ENCODE data around the gene TLE5. TPM values are rescaled to one million over a fixed set of nuclear protein-coding genes. Genes with fewer than 3 reads are reported as not detected.

Gene TLE5
- total and polyA plus RNA-seq, 4 experiments from 2014 or later: 572 to 943 (median 888) TPM

GRCh38 chr19:3056417-3057088, 5.7 kb downstream of the TLE5 start:
- Histone ChIP-seq H3K36me3 (ENCODE audit: insufficient read depth, low read length) (peaks cover 58% of the 10 kb centered on the region), H3K4me3 (ENCODE audit: low read length in 2 of 2) (no peak overlapping the region)
- CTCF ChIA-PET (ENCODE audit: partially characterized antibody): no interaction called here

GRCh38 chr19:3055741-3056416, 6.4 kb downstream of the TLE5 start:
- intact Hi-C loops (cut with micrococcal nuclease): no loop called here
- no peak overlapping the region for H3K4me3 Mint-ChIP-seq
- peaks cover 21 to 53% (median 37%) of the 10 kb centered on the region in 4 donors for H3K4me1 Mint-ChIP-seq
- Histone ChIP-seq H3K27ac (ENCODE audit: low read depth, low read length) (no peak overlapping the region), H3K4me1 (ENCODE audit: insufficient read depth, low read length) (peaks cover 60% of the 10 kb centered on the region), H3K4me3 (ENCODE audit: low read length in 2 of 2) (no peak overlapping the region), H3K9me3 (ENCODE audit: control insufficient read depth in 1 of 2, low read length in 2 of 2) (no peaks in the 10 kb centered on the region), H3K36me3 (ENCODE audit: insufficient read depth, low read length) (peaks cover 58% of the 10 kb centered on the region), H3K27me3 (ENCODE audit: insufficient read depth, low read length) (no peaks in the 10 kb centered on the region)
- peaks cover 43 to 55% of the 10 kb centered on the region in 2 donors for H3K36me3 Mint-ChIP-seq
- POLR2A ChIA-PET (ENCODE audit: partially characterized antibody): interaction anchor here (0.6 to 16.1 kb wide), 2 partner anchors 15 to 28 kb away, joined by 3 to 555 read pairs; no protein-coding TSS in a partner anchor
- peak overlapping the region in 1 of 7 donors; percentile 53 for H3K27ac Mint-ChIP-seq
- DNase-seq: no peak
- no peaks in the 10 kb centered on the region for H3K27me3 Mint-ChIP-seq
- H3K9me3 Mint-ChIP-seq: no peaks in the 10 kb centered on the region
- CTCF ChIA-PET (ENCODE audit: partially characterized antibody): no interaction called here

More at GRCh38 chr19:3056417-3057088, 5.7 kb downstream of the TLE5 start:
- H3K4me1 Mint-ChIP-seq: peaks cover 21 to 54% (median 39%) of the 10 kb centered on the region in 4 donors
- Histone ChIP-seq H3K9me3 (ENCODE audit: control insufficient read depth in 1 of 2, low read length in 2 of 2) (no peaks in the 10 kb centered on the region), H3K27ac (ENCODE audit: low read depth, low read length) (peak overlapping the region; percentile 13), H3K4me1 (ENCODE audit: insufficient read depth, low read length) (peaks cover 60% of the 10 kb centered on the region), H3K27me3 (ENCODE audit: insufficient read depth, low read length) (no peaks in the 10 kb centered on the region)
- peak overlapping the region in 6 of 7 donors; percentile 42 to 84 (median 60) for H3K27ac Mint-ChIP-seq
- H3K27me3 Mint-ChIP-seq: no peaks in the 10 kb centered on the region
- POLR2A ChIA-PET (ENCODE audit: partially characterized antibody): interaction anchor here (16.1 kb wide), 1 partner anchor 15 kb away, joined by 555 read pairs; no protein-coding TSS in a partner anchor
- H3K4me3 Mint-ChIP-seq: peak overlapping the region in 2 of 8 donors; percentile 31 to 46
- intact Hi-C loops (cut with micrococcal nuclease): no loop called here
- peaks cover 44 to 57% of the 10 kb centered on the region in 2 donors for H3K36me3 Mint-ChIP-seq
- DNase-seq: no peak
- no peaks in the 10 kb centered on the region for H3K9me3 Mint-ChIP-seq

- Mint-ChIP-seq H3K36me3 (peaks cover 38 to 49% of the 10 kb centered on the region in 2 donors), H3K9me3 (no peaks in the 10 kb centered on the region), H3K4me3 (peak overlapping the region in 2 of 8 donors; percentile 13 to 26), H3K4me1 (peaks cover 21 to 46% (median 33%) of the 10 kb centered on the region in 4 donors), H3K27ac (peak overlapping the region in 4 of 7 donors; percentile 30 to 81 (median 70)), H3K27me3 (no peaks in the 10 kb centered on the region)
- Histone ChIP-seq H3K4me1 (ENCODE audit: insufficient read depth, low read length) (peaks cover 54% of the 10 kb centered on the region), H3K27me3 (ENCODE audit: insufficient read depth, low read length) (no peaks in the 10 kb centered on the region), H3K4me3 (ENCODE audit: low read length in 2 of 2) (no peak overlapping the region), H3K36me3 (ENCODE audit: insufficient read depth, low read length) (peaks cover 54% of the 10 kb centered on the region), H3K27ac (ENCODE audit: low read depth, low read length) (no peak overlapping the region), H3K9me3 (ENCODE audit: control insufficient read depth in 1 of 2, low read length in 2 of 2) (no peaks in the 10 kb centered on the region)
- DNase-seq: no peak
- intact Hi-C loops (cut with micrococcal nuclease): no loop called here
- ChIA-PET POLR2A (ENCODE audit: partially characterized antibody) (interaction anchor here (0.6 to 16.1 kb wide), 3 partner anchors 14 to 220 kb away, joined by 3 to 555 read pairs (median 3); no protein-coding TSS in a partner anchor), CTCF (ENCODE audit: partially characterized antibody) (interaction anchor here (1.2 kb wide), 1 partner anchor 20 kb away, joined by 6 read pairs; no protein-coding TSS in a partner anchor)
These were observed 7.1 kb downstream of the TLE5 start for GRCh38 chr19:3054972-3055740.

DNA sequence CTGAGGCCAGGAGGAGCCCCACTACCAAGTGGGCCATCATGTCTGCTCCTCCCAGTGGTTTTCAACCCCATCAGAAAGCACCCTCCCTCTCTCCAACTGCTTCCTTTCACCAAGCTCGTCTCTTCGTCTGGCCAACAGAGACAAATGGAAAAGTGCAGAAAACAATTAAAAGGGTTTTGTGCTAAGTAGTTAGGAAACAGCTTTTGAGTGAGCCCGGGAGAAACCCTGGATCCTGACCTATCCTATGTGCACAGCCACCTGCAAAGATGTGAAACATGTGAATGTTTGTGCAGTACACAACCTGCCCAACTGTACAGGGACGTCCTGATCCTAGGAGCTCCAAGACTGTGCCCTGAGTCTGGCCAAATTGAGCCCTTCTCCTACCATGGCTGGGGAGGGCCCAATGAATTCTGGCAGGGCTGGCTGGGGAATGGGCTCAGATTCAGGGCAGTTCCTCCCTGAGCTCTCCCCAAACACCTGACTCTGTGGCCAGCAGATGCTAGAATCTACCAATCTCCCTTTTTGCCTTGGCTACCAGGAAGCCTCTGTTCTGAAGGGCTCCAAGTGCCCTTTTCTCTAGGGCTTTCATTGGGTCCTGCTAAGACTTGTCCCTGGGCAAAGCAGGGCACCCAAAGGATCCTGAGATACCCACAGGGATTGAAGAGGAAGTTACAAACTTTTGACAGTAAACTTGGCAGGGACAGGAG, 7.9 kb downstream of the TLE5 start:
- DNase-seq: no peak
- no peaks in the 10 kb centered on the region for H3K9me3 Mint-ChIP-seq
- H3K4me3 ChIP-seq (ENCODE audit: low read length in 2 of 2): no peak overlapping the region
- intact Hi-C loops (cut with micrococcal nuclease): no loop called here
- peaks cover 48% of the 10 kb centered on the region for H3K36me3 ChIP-seq (ENCODE audit: insufficient read depth, low read length)
- peaks cover 17 to 38% (median 27%) of the 10 kb centered on the region in 4 donors for H3K4me1 Mint-ChIP-seq
- H3K4me3 Mint-ChIP-seq: peak overlapping the region in 2 of 8 donors; percentile 13 to 26
- POLR2A ChIA-PET (ENCODE audit: partially characterized antibody): interaction anchor here (0.7 to 16.1 kb wide), 5 partner anchors 10 to 220 kb away, joined by 3 to 555 read pairs (median 12); no protein-coding TSS in a partner anchor
- peak overlapping the region in 5 of 7 donors; percentile 29 to 77 (median 64) for H3K27ac Mint-ChIP-seq
- H3K36me3 Mint-ChIP-seq: peaks cover 33 to 42% of the 10 kb centered on the region in 2 donors
- CTCF ChIA-PET (ENCODE audit: partially characterized antibody): interaction anchor here (1.2 kb wide), 1 partner anchor 19 kb away, joined by 6 read pairs; no protein-coding TSS in a partner anchor
- no peaks in the 10 kb centered on the region for H3K27me3 Mint-ChIP-seq
- H3K27me3 ChIP-seq (ENCODE audit: insufficient read depth, low read length): no peaks in the 10 kb centered on the region
- H3K27ac ChIP-seq (ENCODE audit: low read depth, low read length): no peak overlapping the region
- H3K4me1 ChIP-seq (ENCODE audit: insufficient read depth, low read length): peaks cover 47% of the 10 kb centered on the region
- no peaks in the 10 kb centered on the region for H3K9me3 ChIP-seq (ENCODE audit: control insufficient read depth in 1 of 2, low read length in 2 of 2)

- Histone ChIP-seq H3K4me3 (ENCODE audit: low read length in 2 of 2) (no peak overlapping the region), H3K36me3 (ENCODE audit: insufficient read depth, low read length) (peaks cover 44% of the 10 kb centered on the region), H3K27me3 (ENCODE audit: insufficient read depth, low read length) (no peaks in the 10 kb centered on the region), H3K9me3 (ENCODE audit: control insufficient read depth in 1 of 2, low read length in 2 of 2) (no peaks in the 10 kb centered on the region), H3K27ac (ENCODE audit: low read depth, low read length) (no peak overlapping the region), H3K4me1 (ENCODE audit: insufficient read depth, low read length) (peaks cover 40% of the 10 kb centered on the region)
- H3K27me3 Mint-ChIP-seq: no peaks in the 10 kb centered on the region
- H3K27ac Mint-ChIP-seq: peak overlapping the region in 1 of 7 donors; percentile 78
- peaks cover 31 to 39% of the 10 kb centered on the region in 2 donors for H3K36me3 Mint-ChIP-seq
- CTCF ChIA-PET (ENCODE audit: partially characterized antibody): no interaction called here
- POLR2A ChIA-PET (ENCODE audit: partially characterized antibody): interaction anchor here (1.3 to 16.1 kb wide), 7 partner anchors 7 to 72 kb away, joined by 4 to 555 read pairs (median 12); partner anchors contain the start of gene TLE5
- H3K9me3 Mint-ChIP-seq: no peaks in the 10 kb centered on the region
- intact Hi-C loops (cut with micrococcal nuclease): no loop called here
- no peak for DNase-seq
- H3K4me3 Mint-ChIP-seq: no peak overlapping the region
- peaks cover 18 to 39% (median 28%) of the 10 kb centered on the region in 4 donors for H3K4me1 Mint-ChIP-seq
These were observed 8.5 kb downstream of the TLE5 start for GRCh38 chr19:3053780-3054179.

DNA sequence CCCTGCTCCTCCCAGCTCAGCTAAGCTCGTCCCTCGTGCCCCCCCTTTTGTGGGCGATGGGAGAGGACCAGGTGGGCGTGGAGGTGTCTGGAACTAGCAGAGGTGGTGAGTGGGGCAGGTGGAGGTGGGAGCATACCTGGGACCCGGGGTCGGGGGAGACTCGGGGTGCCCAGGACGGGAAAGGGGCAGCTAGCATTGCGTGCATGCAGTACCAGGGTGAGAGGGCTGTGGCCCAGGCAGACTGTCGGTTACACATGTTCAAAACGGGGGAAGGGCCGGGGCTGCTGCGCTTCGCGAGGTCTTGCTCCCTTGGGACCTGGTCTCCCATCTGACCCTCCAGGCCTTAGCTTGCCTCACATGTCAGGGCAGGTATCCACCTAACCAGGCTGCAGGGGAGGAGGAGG, 9.1 kb downstream of the TLE5 start:
- CTCF ChIA-PET (ENCODE audit: partially characterized antibody): interaction anchor here (0.7 to 1.9 kb wide), 4 partner anchors 8 to 52 kb away, joined by 3 to 10 read pairs (median 8); no protein-coding TSS in a partner anchor
- Histone ChIP-seq H3K9me3 (ENCODE audit: control insufficient read depth in 1 of 2, low read length in 2 of 2) (no peaks in the 10 kb centered on the region), H3K27me3 (ENCODE audit: insufficient read depth, low read length) (no peaks in the 10 kb centered on the region), H3K4me3 (ENCODE audit: low read length in 2 of 2) (no peak overlapping the region), H3K36me3 (ENCODE audit: insufficient read depth, low read length) (peaks cover 39% of the 10 kb centered on the region), H3K4me1 (ENCODE audit: insufficient read depth, low read length) (peaks cover 39% of the 10 kb centered on the region), H3K27ac (ENCODE audit: low read depth, low read length) (no peak overlapping the region)
- H3K4me3 Mint-ChIP-seq: no peak overlapping the region
- H3K4me1 Mint-ChIP-seq: peaks cover 17 to 34% (median 24%) of the 10 kb centered on the region in 4 donors
- POLR2A ChIA-PET (ENCODE audit: partially characterized antibody): interaction anchor here (1.3 to 16.1 kb wide), 7 partner anchors 8 to 72 kb away, joined by 4 to 555 read pairs (median 12); partner anchors contain the start of gene TLE5
- H3K9me3 Mint-ChIP-seq: no peaks in the 10 kb centered on the region
- peaks cover 26 to 35% of the 10 kb centered on the region in 2 donors for H3K36me3 Mint-ChIP-seq
- intact Hi-C loops (cut with micrococcal nuclease): no loop called here
- H3K27me3 Mint-ChIP-seq: no peaks in the 10 kb centered on the region
- DNase-seq: no peak
- H3K27ac Mint-ChIP-seq: peak overlapping the region in 1 of 7 donors; percentile 78

All from CD4-positive, alpha-beta memory T cell (primary cell).